SK-N-MC (cell line): ENCODE measurements around the gene NHS.

Experiments used
- DNase-seq: peaks from one replicate; pipeline ENCODE4 v3.0.0-alpha.2; 2011; ENCODE audit warnings: low read depth, low spot score
- H3K27ac ChIP-seq: fragments of 200-600 bp; sonication (generic); 2 replicates; pipeline ENCODE4 v1.5.1; 2016; ENCODE audit warnings: mixed run types
- H3K36me3 ChIP-seq: fragments of 200-600 bp; sonication (generic); 2 replicates; pipeline ENCODE4 v1.6.1; 2017; ENCODE audit warnings: antibody characterized with exemption, low read length, mixed read lengths; ENCODE audit not compliant: insufficient read depth
- H3K4me3 ChIP-seq: fragments of 200-600 bp; sonication (generic); 2 replicates; pipeline ENCODE4 v1.5.1; 2016
- H3K9ac ChIP-seq: fragments of 200-600 bp; sonication (generic); 2 replicates; pipeline ENCODE4 v1.8.0; 2017; ENCODE audit warnings: mixed run types, mixed read lengths; ENCODE audit not compliant: insufficient read length
- H3K9me3 ChIP-seq: fragments of 200-600 bp; sonication (generic); 2 replicates; pipeline ENCODE4 v1.6.1; 2017; ENCODE audit warnings: low read depth, mild to moderate bottlenecking, antibody characterized with exemption, low read length, moderate library complexity, mixed read lengths
- EZH2 ChIP-seq: fragments of 200-600 bp; sonication (generic); IDR thresholded peaks from one replicate; pipeline ENCODE4 v1.6.1; 2017; ENCODE audit warnings: antibody characterized with exemption
- FOXP2 ChIP-seq: optimal IDR thresholded peaks from 2 replicates; pipeline ENCODE3; 2011; ENCODE audit warnings: mild to moderate bottlenecking, moderate library complexity; ENCODE audit not compliant: insufficient read depth; ENCODE audit errors: extremely low read length, control extremely low read depth
- POLR2AphosphoS5 ChIP-seq: IDR thresholded peaks from 2 replicates; pipeline ENCODE4 v1.6.1; 2012; ENCODE audit warnings: mild to moderate bottlenecking, low read depth, low read length, borderline replicate concordance

The NHS gene

DNA sequence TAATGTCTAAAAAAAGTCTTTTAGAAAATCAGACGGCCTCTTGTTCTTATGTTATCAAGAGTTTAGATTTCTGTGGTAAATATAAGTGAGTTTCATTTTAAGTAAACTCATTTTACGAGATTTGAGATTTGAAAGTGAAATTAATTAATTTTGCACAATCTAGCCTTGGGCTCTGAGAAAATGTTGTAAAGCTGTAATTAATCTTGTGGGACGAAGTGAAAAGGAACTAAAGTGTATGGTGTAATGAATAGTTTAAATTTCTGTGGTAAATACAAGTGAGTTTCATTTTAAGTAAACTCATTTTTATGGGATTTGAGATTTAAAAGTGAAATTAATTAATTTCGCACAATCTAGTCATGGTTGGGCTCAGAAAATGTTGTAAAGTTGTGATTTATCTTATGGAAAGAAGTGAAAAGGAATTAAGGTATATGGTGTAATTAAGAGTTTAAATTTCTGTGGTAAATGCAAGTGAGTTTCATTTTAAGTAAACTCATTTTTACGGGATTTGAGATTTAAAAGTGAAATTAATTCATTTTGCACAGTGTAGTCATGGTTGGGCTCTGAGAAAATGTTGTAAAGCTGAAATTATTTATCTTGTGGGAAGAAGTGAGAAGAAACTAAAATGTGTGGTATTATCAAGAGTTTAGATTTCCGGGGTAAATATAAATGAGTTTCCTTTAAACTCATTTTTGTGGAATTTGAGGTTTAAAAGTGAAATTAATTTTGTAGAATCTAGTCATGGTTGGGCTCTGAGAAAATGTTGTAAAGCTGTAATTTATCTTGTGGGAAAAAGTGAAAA is 363.9 kb downstream of the NHS start:
- H3K9me3 ChIP-seq: no peaks in the 10 kb centered on the region
- DNase-seq: peak; percentile 72
- no peak for TF ChIP-seq FOXP2
- TF ChIP-seq EZH2: no peak
- TF ChIP-seq POLR2AphosphoS5: no peak
- H3K36me3 ChIP-seq: no peaks in the 10 kb centered on the region
- H3K4me3 ChIP-seq: peak overlapping the region; percentile 83
- H3K9ac ChIP-seq: peak overlapping the region; percentile 60
- peak overlapping the region; percentile 72 for H3K27ac ChIP-seq

DNA sequence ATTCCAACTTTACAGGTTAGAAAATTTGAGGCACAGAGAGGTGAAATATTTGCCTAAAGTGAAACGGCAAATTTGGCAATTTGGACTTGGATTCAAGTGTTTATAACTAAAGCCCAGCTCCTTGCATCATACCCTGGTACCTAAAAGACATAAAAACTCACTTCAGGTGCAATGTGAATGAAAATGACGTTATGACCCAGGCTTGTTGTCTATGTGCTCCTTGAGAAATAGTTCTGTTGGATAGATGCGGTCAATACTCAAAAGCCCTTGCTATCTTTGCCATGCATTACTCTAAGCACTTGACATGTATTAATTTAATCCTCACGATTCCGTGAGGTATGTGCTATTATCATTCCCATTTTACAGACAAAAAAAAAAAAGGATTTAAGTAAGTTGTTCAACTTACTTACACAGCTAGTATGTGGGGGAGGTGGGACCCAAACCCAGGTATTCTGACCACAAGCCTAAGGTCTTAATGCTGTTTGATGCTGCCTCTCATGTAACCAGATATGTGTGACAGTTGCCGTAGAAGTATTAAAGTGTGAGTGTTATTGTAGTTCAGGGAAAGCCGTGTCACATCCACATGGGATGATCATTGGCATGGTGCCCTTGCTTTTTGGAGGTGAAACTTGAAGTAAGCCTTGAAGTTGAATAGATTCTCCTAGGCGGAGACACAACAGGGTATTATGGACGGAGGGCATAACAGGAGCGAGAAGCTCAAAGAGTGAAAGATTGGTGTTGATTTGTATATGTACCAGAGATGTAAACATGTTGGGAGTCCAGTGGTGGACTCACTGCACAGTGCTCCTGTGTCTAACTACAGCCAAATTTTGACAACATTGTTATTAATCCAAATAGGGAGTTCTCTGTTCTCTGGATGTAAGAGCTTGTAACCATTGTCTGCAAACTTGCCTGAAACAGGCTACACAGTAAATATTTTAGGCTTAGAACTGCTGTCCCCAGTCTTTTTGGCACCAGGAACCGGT is 365.4 kb downstream of the NHS start:
- TF ChIP-seq EZH2 (no peak), POLR2AphosphoS5 (no peak), FOXP2 (no peak)
- Histone ChIP-seq H3K9ac (no peak overlapping the region), H3K9me3 (no peaks in the 10 kb centered on the region), H3K4me3 (no peak overlapping the region; the same call in 1 of the 2 replicates), H3K36me3 (no peaks in the 10 kb centered on the region), H3K27ac (no peak overlapping the region)
- DNase-seq: no peak

- no peak for DNase-seq
Measured at GRCh38 chrX:17741123-17741511, 366.1 kb downstream of the NHS start.

GRCh38 chrX:17743913-17744312 is 368.9 kb downstream of the NHS start:
- no peak for TF ChIP-seq EZH2
- TF ChIP-seq FOXP2: no peak
- no peak for TF ChIP-seq POLR2AphosphoS5
- Histone ChIP-seq H3K27ac (no peak overlapping the region), H3K36me3 (no peaks in the 10 kb centered on the region), H3K9me3 (no peaks in the 10 kb centered on the region), H3K9ac (no peak overlapping the region), H3K4me3 (no peak overlapping the region)
- no peak for DNase-seq

More at GRCh38 chrX:17741123-17741511, 366.1 kb downstream of the NHS start:
- Histone ChIP-seq H3K27ac (no peak overlapping the region), H3K36me3 (no peaks in the 10 kb centered on the region), H3K4me3 (no peak overlapping the region), H3K9me3 (no peaks in the 10 kb centered on the region), H3K9ac (no peak overlapping the region)
- TF ChIP-seq POLR2AphosphoS5 (no peak), EZH2 (no peak), FOXP2 (no peak)

GRCh38 chrX:17744896-17745523 is 370.0 kb downstream of the NHS start:
- no peak overlapping the region for H3K27ac ChIP-seq
- TF ChIP-seq POLR2AphosphoS5 (no peak), EZH2 (no peak), FOXP2 (no peak)

GRCh38 chrX:17747692-17748091 is 372.7 kb downstream of the NHS start:
- Histone ChIP-seq H3K9ac (no peak overlapping the region), H3K9me3 (no peaks in the 10 kb centered on the region), H3K27ac (no peak overlapping the region), H3K36me3 (peaks cover 7% of the 10 kb centered on the region), H3K4me3 (no peak overlapping the region)
- DNase-seq: no peak
- TF ChIP-seq FOXP2 (no peak), EZH2 (no peak), POLR2AphosphoS5 (no peak)

More at GRCh38 chrX:17744896-17745523, 370.0 kb downstream of the NHS start:
- Histone ChIP-seq H3K36me3 (no peaks in the 10 kb centered on the region; the same call in 1 of the 2 replicates), H3K9me3 (no peaks in the 10 kb centered on the region), H3K9ac (no peak overlapping the region), H3K4me3 (no peak overlapping the region)
- no peak for DNase-seq

DNA sequence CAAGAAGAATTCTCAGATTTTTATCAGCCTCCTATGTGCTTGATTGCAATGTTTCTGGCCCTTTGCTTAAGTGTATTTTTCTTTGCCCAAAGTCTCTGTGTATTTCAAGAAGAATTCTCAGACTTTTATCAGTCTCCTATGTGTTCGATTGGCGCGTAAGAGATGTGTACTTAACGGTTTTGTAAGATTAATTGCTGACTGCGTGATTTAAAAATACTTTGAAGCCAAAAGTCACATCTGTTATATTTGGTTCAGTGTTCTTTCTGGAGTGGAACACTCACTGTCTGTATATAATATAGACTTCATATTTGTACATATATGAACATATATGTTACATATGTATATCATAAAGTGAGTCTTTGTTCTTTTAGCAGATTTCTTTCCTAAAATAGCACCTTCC is 373.7 kb downstream of the NHS start:
- Histone ChIP-seq H3K27ac (no peak overlapping the region), H3K4me3 (no peak overlapping the region), H3K9me3 (no peaks in the 10 kb centered on the region), H3K36me3 (peaks cover 7% of the 10 kb centered on the region), H3K9ac (no peak overlapping the region)
- TF ChIP-seq POLR2AphosphoS5 (no peak), EZH2 (no peak), FOXP2 (no peak)
- no peak for DNase-seq
